GM19467 (cell line): ENCODE data around the gene KRT77.

ENCODE experiments used
- ATAC-seq: cut with Tn5 transposase; IDR thresholded peaks from one replicate; pipeline ENCODE4 v1.9.1; 2021; ENCODE audit warnings: mild to moderate bottlenecking, moderate library complexity; ENCODE audit not compliant: unreplicated experiment

KRT77 gene

DNA sequence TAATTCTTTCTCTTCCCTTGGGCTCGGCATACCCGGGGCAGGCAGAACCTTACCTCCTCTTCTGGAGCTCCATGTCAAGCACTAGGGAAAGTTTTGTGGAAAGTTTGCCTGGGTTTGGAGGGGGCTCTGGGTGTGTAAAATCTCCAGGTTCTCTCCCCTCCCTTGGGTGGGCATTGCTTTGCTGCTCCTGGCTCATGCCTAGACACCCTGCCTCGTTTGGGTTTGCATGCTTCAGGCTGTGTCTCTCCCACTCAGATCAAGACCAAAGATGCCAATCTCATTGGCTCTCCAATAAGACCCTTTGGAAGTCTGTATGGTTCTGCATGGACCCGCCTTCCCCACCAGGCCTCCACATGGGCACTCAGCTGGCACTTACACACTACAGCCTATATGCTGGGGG lies 45.1 kb downstream of the KRT77 start:
- ATAC-seq, result no peak

DNA sequence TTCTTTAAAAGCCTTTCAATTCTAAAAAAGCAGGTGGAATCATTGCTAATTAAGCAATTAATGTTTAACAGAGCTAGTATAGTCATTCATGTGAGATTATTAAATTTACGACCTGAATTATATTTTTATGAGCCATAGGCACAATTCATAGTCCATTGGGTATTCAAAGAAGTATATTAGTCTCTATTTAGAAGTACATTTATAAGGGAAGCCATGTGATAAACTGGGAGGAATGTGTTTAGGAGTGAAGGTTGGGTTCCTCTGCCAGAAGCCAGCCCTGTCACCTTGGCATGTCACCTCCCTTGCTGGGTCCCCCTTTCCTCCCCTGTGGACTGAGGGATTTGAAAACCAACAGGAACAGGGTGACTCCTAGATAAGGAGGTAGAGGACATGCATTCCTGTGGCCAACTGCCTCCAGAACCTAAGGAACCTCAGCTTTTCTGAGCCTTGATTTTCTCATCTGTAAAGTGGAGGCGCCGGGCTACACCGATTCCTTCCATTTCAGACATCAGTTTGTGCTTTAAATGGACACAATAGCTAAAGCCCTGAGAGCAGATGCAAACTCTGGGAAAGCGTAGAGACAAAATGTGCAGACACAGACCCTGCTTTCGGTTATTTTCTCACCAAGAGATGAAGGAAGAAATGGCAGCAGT lies 45.9 kb downstream of the KRT77 start:
- no peak for ATAC-seq

DNA sequence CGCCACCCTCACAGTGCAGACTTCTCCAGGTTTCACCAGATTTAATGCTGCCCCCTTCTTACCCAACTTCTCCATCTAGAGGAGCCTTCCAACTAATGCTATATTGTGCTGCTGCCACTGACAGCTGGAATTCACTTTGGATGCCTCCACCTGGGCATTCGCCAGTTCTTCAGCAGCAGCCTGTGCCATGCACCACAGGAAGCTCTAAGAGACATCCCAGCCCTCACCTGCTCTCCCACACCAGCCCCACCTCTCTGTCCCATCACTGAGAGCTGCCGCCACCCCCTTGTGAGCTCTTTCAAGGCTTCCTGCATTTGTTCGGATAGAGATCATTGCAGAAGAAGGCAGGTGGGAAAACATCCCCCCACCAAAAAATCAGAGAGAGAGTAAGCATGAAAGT lies 46.7 kb downstream of the KRT77 start:
- ATAC-seq, result no peak

DNA sequence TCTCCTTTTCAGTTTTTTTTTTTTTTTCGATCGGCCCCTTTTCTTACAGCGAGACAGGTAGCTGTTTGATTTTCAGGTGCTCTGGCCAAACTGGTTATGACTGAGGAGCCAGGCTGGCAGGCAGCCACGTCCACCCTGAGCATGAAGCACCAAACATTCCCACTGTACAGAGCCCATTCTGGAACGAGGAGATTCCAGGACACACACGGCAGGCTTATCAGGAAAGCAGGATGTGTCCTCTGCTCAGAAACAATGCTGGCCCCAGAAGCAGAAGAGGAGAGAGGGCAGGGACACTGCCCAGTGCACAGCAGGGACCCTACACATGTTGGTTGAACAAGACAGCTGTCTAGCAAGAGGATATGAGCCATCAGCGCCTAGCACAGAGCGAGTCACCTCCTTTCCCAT lies 47.6 kb downstream of the KRT77 start:
- no peak for ATAC-seq

DNA sequence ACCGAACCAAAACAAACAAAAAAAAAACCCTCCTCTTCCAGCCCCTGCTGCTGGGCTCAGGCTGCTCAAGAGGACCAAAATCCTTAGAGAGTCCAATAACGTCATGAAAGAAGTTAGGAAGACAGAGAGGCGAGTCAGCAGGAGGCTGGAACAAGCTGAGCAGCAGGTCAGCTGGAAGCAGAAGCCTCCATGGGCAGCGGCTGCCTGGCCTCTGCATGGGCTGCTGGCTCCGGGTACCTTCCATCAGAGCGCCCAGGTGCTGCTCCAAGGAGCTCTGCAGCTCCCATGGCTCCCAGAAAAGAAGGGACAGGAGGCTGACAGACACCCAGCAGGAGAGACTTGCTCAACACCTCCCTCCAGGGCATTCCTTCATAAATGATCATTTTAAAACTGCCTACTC lies 48.1 kb downstream of the KRT77 start:
- no peak for ATAC-seq

DNA sequence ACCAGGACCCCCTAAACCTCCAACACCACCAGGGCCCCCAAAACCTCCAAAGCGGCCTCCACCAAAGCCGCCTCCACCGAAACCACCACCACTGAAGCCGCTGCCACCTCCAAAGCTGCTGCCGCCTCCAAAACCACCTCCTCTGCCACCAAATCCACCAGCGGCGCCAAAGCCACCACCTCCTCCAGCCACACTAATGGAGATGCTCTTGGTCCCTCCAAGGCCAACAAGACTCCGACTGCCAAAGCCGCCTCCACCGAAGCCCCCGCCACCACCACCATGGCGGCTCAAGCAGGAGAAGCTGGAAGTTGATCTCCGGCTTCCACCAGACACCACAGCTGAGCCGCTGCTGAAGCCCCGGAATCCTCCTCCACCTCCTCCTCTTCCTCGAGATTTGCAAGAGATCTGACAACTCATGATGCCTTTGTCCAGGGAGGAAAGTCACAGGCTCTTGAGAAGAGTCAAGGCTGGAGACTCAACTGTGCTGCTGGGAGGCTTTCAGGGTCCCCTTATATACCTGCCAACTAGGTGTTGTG lies 51.5 kb downstream of the KRT77 start, which contains the start of gene KRT2:
KRT2 (minus strand) TSS at position 486 of the 536 bp plus-strand sequence; CDS start at position 417, 69 bp downstream.
- ATAC-seq, result no peak

DNA sequence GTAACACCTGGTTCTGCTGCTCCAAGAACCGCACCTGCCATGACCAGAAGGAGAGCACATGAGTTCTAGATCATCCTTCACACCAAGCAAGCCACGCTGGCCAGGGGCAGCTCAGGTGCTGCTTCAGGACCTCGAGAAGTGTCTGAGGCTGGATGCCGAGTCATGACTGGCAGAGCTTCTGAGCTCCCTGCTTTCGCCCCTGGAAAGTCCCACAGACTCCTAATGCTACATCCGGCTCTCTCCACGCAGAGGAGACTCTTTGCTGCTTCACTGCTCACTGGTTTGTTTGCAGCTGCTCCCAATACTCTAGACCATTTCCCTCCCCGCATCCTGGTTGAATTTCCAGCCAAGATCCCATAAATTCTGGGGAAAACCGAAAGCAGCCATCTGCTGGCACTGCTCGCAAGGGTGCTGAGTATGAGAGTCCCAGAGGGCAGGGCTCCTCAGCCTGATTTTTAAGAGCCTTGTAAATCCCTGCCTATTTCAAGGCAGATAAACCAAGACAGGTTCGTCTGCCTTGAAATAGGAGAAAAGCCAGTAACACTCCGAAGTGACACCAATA lies 52.7 kb downstream of the KRT77 start:
- ATAC-seq, result no peak

DNA sequence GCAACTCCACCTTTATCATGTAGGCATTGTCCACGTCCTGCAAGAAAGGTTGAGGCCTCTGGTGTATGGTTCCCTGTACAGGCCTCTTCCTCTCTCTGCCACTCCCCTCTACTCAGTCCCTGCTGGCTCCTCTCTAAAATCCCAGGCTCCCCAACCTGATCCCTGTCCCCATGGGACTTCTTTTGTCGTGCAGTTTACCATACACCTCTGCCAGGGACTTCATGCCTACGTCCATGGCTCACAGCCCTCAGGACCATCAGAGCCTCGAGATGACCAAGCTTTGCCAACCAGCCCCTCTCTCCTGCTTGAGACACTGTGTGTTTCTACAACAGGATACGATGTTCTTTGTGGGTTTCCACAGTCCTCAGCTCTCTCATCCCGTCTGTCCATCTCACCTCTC lies 54.3 kb downstream of the KRT77 start:
- no peak for ATAC-seq

DNA sequence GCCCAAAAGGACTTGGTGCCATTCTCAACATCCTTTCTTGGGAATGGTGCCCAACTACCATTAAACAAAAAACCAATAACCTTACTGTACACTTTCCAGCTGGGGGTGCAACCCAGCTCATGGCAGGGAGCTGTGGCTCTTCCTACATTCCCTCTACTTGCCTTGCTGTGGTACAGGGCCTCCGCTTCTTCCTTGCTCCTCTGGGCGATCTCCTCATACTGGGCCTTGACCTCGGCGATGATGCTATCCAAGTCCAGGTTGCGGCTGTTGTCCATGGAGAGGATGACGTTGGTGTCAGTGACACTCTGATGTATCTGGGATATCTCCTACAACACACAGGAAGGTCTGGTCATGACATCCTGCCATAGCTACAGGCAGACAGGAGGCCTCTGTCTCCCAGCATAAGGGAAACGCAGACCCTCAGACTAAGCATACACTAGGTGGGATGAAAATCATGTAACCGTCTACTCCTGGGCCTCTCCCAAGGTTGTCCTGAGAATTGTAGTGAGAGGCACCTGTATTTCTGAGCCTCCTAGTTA lies 55.2 kb downstream of the KRT77 start:
- no peak for ATAC-seq

DNA sequence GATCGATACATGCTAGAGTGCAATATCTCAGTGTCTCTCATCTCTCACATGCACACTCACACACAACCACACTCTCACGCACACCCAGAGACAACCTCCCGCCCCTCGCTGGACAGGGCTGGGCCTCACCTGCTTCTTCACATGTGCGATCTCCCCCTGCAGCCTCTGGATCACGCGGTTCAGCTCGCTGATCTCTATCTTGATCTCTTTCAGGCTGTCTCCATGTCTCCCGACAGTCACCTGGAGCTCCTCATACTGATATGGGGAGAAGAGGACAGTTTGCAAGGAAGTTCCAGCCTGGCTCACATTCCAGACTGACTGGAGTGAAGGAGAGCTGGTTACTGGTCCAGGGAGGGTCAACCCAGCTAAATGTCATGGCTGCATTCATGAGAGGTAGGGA lies 55.7 kb downstream of the KRT77 start:
- no peak for ATAC-seq

DNA sequence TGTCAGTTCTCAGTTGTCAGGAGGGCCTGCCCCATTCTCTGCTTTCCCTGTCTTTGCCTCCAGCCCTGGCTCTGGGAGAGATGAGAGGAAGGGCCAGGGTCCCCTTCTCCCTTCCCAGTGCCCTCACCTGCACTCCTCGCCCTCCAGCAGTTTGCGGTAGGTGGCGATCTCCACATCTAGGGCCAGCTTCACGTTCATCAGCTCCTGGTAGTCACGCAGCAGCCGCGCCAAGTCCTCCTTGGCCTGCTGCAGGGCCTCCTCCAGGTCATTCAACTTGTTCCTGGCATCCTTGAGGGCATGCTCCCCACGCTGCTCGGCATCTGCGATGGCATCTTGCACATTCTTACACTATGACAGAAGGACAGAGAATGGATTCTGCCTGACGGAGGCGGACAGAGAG lies 56.7 kb downstream of the KRT77 start:
- no peak for ATAC-seq

DNA sequence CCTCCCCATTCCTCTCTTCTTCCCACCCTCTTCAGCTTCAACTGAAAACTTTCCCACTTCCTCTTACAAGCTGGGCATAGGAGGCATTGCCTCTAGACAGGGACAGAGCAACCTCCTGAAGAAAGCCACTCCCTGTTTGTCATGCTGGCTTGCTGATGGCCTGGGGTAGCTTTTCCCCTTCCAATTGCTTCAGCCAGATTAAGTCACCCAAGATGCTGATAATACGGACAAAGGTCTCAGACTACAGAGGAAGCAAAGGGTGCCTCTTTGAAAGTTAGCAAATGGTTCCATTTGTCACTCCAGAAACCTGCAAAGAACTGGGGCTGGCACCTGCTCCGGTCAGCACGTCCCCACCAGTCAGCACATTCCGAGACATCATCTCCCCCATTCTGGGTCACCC lies 57.3 kb downstream of the KRT77 start:
- ATAC-seq, result no peak

DNA sequence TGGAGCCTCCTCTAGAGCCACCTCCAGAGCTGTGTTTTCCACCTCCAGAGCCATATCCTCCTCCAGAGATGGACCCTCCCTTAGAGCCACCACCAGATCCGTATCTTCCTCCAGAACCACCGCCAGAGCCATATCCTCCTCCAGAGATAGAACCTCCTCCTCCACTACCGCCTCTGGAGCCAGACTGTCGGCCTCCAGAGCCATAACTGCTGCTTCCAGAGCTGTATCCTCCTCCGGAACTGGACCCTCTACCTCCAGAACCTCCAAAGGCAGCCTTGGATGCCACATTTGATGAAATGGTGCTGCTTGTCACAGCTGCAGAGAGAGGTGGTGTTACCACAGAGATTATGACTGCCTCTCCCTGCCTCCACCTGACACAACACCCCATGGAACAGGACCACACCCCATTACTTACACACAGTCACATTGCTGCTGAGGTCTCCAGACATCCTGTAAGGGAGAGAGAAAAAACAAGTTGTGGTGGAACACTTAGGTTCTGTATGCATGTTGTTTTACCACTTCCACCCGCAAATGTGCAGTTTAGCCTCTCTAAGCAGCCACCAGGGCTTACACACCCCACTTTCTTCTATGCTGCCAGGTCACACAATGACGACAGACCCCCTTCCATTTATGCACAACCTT lies 58.1 kb downstream of the KRT77 start:
- no peak for ATAC-seq

DNA sequence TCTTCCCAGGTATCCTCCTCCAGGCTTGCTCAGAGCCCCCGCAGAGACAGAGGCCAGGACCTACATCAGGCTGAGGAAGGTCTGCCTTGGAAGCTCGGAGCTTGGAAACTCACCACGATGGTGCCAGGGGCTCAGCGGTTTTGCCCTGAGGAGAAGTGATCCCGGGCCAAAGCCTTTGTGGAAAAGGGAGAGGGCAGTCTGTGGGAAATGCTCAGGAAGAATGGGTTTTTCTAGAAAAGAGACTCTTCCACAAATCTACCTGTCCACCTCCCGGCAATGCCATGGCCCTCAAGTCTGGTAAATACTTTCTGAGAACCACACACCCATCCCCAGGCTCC lies 59.3 kb downstream of the KRT77 start:
- no peak for ATAC-seq

DNA sequence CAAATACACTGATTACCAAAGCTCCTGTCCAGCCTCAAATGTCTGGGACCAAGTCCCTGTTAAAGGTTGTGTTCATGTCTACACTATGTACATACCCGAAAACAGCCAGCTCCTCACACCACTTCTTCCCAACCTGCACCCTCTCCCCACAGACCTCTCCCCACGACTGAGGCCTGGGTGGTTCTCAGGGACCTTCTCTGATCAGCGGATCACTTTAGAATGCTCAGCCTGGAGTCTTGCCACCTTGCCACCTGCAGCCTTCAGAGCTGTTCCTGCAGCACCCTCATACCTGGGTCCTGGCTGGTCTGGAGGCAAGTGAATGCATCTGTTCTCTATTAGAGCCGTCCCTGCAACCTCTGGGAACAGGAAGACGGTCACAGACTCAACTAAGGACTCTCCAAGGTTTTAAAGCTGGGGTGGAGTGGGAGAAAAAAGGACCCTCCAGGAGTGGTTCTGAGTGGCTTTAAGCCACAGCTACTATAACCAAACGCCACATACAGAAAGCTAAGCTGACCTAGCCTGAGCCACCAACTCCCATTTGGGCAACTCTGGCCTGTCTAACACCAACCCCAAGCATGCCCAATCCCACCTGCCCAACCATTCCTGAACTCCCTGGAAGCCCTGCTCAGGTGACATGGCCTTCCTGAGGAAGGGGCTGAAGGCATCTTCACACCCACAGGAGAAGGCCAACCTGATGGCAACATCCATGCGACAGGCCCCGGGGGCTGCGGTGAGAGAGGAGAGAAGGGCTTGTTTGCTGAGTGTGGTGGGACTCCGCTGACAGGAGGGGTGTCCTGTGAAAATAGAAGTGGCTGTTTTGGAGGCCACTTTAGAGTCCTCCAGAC lies 59.9 kb downstream of the KRT77 start:
- no peak for ATAC-seq

DNA sequence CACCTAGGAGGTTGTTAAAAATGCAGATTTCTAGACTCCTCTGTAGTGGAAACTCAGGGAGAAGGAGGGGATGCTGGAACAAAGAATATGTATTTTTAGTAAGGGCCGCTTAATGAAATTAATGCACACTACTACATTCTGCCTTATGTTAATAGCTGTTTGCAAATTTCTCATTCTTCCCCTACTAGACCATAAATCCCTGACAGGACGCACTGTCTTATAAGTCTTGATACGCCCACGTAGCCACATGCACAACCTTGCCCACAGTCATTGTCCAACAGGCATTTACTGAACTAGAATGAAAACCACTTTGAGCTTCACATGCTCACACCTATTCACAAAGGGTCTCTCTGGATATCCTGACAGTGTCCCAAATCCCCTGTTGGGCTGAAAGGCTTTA lies 61.9 kb downstream of the KRT77 start:
- no peak for ATAC-seq
